Prostate gland (tissue), 2 donors: ENCODE measurements around the gene FHIT. TPM values are rescaled to one million over a fixed set of nuclear protein-coding genes. Genes with fewer than 3 reads are reported as not detected.

Experiments used
- DNase-seq: peaks from one replicate; pipeline ENCODE4 v3.0.0-alpha.2; 2019; ENCODE audit warnings: low spot score
- H3K27ac ChIP-seq, 2 donors: fragments of 200-600 bp; sonication (generic); 2 replicates each; pipeline ENCODE4 v1.5.1; 2017 to 2019
- H3K27me3 ChIP-seq: fragments of 200-600 bp; sonication (generic); replicated peaks from 2 replicates; pipeline ENCODE4 v1.5.1; 2019; ENCODE audit not compliant: insufficient read depth
- H3K36me3 ChIP-seq, 2 donors: fragments of 200-600 bp; sonication (generic); 1 replicate in 1 of 2; 2 replicates in 1 of 2; pipeline versions ENCODE4 v1.5.1 to v1.8.1; 2017 to 2019
- H3K4me1 ChIP-seq: fragments of 200-600 bp; sonication (generic); replicated peaks from 2 replicates; pipeline ENCODE4 v1.5.1; 2019
- H3K4me3 ChIP-seq, 2 donors: fragments of 200-600 bp; sonication (generic); 2 replicates each; pipeline ENCODE4 v1.5.1; 2017 to 2019
- H3K9me3 ChIP-seq: fragments of 200-600 bp; sonication (generic); 2 replicates; pipeline ENCODE4 v1.5.1; 2017
- POLR2A ChIP-seq: fragments of 450-650 bp; IDR thresholded peaks from one replicate; pipeline ENCODE4 v1.6.1; 2016; ENCODE audit warnings: antibody characterized with exemption, mild to moderate bottlenecking
- POLR2AphosphoS5 ChIP-seq: sonication (generic); formaldehyde crosslinking; IDR thresholded peaks from one replicate; pipeline ENCODE4 v1.6.1; 2017; ENCODE audit warnings: antibody characterized with exemption
- WGBS: methylation state at CpG from one replicate; pipeline ENCODE4 v1.1.5; 2018; 5-methylcytosine and 5-hydroxymethylcytosine counted together
- intact Hi-C: fragments of 100-400 bp; cut with DNase I; formaldehyde crosslinking; loops from one replicate; pipeline ENCODE4 v1.14.2; 2022
- microRNA-seq: library from miRNA; unstranded; fragments of <30 nt; microRNA quantifications from one replicate; pipeline ENCODE4, GENCODE V29; 2016
- small RNA-seq, 2 donors: library from RNA; depleted of rRNA; stranded (forward); fragments of <200 nt; gene quantifications; one replicate each; pipeline ENCODE3, GENCODE V24; 2016
- total RNA-seq, 2 donors: library from RNA; depleted of rRNA; stranded (reverse); fragments of >200 nt; gene quantifications; one replicate each; pipeline ENCODE4 v1.1.0, GENCODE V29; 2016
- TF ChIP-seq, protein P1 (sequence below), 4 experiments: fragments of 200-600 bp in 2 of 4; fragments of 450-650 bp in 2 of 4; sonication (generic) in 2 of 4; IDR thresholded peaks; 1 replicate in 3 of 4; 2 replicates in 1 of 4; pipeline ENCODE4 v1.5.1; 2016 to 2019; ENCODE audit warnings: antibody characterized with exemption in 4 of 4, mild to moderate bottlenecking in 2 of 4, moderate library complexity in 2 of 4

FHIT gene
- total RNA-seq, 2 donors from 2014 or later, result 6.4 to 10.4 TPM

- H3K27ac ChIP-seq, result no peak overlapping the region
- no peak overlapping the region for H3K4me3 ChIP-seq
- no peaks in the 10 kb centered on the region for H3K27me3 ChIP-seq
- 92% methylated on average over 6 of the region's 6 CpGs for WGBS
- DNase-seq, result no peak
- TF ChIP-seq POLR2A (no peak), POLR2AphosphoS5 (no peak)
- TF ChIP-seq, protein P1, sequence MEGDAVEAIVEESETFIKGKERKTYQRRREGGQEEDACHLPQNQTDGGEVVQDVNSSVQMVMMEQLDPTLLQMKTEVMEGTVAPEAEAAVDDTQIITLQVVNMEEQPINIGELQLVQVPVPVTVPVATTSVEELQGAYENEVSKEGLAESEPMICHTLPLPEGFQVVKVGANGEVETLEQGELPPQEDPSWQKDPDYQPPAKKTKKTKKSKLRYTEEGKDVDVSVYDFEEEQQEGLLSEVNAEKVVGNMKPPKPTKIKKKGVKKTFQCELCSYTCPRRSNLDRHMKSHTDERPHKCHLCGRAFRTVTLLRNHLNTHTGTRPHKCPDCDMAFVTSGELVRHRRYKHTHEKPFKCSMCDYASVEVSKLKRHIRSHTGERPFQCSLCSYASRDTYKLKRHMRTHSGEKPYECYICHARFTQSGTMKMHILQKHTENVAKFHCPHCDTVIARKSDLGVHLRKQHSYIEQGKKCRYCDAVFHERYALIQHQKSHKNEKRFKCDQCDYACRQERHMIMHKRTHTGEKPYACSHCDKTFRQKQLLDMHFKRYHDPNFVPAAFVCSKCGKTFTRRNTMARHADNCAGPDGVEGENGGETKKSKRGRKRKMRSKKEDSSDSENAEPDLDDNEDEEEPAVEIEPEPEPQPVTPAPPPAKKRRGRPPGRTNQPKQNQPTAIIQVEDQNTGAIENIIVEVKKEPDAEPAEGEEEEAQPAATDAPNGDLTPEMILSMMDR (IDR thresholded peaks at IDR 0.05), result no peak
- H3K36me3 ChIP-seq, result no peaks in the 10 kb centered on the region
- no peaks in the 10 kb centered on the region for H3K4me1 ChIP-seq
- no peaks in the 10 kb centered on the region for H3K9me3 ChIP-seq
- intact Hi-C loops, result no loop called here
Measured at GRCh38 chr3:59699648-59700320, 1551.5 kb downstream of the FHIT start.

Small RNA genes lying within 50 kb of the gene (microRNA-seq; reads per million reads assigned to microRNA genes)
- not detected for gene MIR548BB

Small RNA genes lying within 50 kb of the gene (small RNA-seq; reads per million reads assigned to genes)
- gene MIR548BB (0 reads per million in 2 donors), gene RF00012 (0 reads per million in 2 donors)
